ENCODE results near the gene CREBRF.
"Not testable (repeated sequence)": the region's sequence is repeated elsewhere in the genome, so short reads cannot be mapped to it uniquely, and the experiment has no call there.

CREBRF gene

DNA sequence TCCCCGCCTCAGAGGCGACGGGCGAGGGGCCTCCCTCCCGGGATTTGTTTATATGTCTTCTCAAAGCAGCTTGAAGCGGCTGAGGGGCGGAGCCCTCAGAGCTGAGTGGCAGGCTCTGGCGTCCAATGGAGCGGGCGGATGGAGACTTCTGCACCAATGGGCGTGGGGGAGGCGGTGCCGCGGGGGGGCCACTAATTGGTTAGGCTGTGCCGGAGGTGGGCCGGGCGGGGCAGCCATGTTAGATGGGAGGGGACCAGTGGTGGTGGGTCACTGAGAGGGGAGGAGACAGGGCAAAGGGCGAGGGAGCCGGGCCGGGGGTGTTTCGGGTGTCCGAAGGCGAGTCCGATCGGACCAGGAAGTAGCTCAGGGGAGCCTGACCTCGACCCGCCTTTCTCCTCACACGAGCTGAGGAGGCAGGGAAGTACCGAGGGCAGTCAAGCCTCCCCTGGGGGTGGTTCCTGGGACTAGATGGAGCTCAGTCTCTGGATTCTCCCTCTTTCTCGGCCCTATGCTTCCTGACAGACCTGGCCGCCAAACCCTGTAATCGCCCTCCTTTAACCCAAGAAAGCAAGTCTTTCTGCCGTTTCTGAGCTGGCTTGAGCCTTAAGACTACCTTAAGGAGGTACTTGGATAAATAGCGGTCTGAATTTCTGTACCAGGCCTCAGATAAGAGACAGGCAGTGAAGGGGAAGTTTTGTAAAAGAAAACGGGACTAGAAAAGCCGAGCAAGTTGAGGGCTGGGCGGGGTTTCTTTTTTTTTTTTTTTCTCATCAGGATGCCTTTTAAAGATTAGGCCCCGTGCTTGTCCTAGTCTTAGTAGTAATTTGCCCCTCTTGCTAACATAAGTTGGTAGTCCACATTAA is 1.1 kb downstream of the CREBRF start:
- no peaks in the 10 kb centered on the region for H3K36me3 ChIP-seq (ENCODE audit: insufficient read depth, insufficient read length, low read length)
- H3K27me3 ChIP-seq (ENCODE audit: insufficient read depth, insufficient read length), result peaks cover 20% of the 10 kb centered on the region
- peak; percentile 92 for DNase-seq (ENCODE audit: low read depth, low spot score)
- peak overlapping the region; percentile 75 for H3K4me3 ChIP-seq (ENCODE audit: insufficient read length, low read depth)
- no peaks in the 10 kb centered on the region for H3K4me1 ChIP-seq (ENCODE audit: insufficient read depth, insufficient read length)
- peak overlapping the region; percentile 88 for H3K9ac ChIP-seq (ENCODE audit: insufficient read length, low read depth)
- TF ChIP-seq ZNF274 (IDR thresholded peaks at IDR 0.05; ENCODE audit: low read depth, low read length) (no peak), SUZ12 (IDR thresholded peaks at IDR 0.05; ENCODE audit: extremely low read depth, insufficient read depth, insufficient read length) (no peak)
- H3K9me3 ChIP-seq (ENCODE audit: insufficient read depth, low read length), result no peaks in the 10 kb centered on the region

DNA sequence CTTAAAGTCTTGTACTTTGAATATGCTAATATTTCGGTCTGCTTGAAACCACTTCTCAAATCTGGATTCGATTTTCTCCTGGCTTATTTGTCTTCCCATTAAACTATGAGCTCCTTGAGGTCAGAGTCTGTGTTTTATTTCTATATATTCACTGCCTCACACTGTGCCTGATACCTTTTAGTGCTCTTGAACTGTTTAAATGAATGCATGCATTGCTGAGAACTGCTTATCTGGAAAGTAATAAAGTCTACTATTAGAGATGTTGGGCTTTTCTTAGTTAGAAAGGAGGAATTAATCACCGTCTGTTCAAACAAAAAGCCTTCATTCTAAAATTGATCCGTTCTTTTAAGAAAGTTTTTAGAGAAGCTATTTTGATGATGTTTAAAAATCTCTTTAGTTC is 6.0 kb downstream of the CREBRF start:
- H3K4me3 ChIP-seq (ENCODE audit: insufficient read length, low read depth), result no peak overlapping the region
- no peaks in the 10 kb centered on the region for H3K4me1 ChIP-seq (ENCODE audit: insufficient read depth, insufficient read length)
- TF ChIP-seq YY1 (IDR thresholded peaks at IDR 0.05; ENCODE audit: insufficient read depth, insufficient read length), result no peak
- TF ChIP-seq SUZ12 (IDR thresholded peaks at IDR 0.05; ENCODE audit: extremely low read depth, insufficient read depth, insufficient read length), result no peak
- no peak for TF ChIP-seq ZNF274 (IDR thresholded peaks at IDR 0.05; ENCODE audit: low read depth, low read length)
- no peaks in the 10 kb centered on the region for H3K36me3 ChIP-seq (ENCODE audit: insufficient read depth, insufficient read length, low read length)
- no peaks in the 10 kb centered on the region for H3K9me3 ChIP-seq (ENCODE audit: insufficient read depth, low read length)
- no peaks in the 10 kb centered on the region for H3K27me3 ChIP-seq (ENCODE audit: insufficient read depth, insufficient read length)
- H3K9ac ChIP-seq (ENCODE audit: insufficient read length, low read depth), result no peak overlapping the region
- no peak for DNase-seq (ENCODE audit: low read depth, low spot score)

DNA sequence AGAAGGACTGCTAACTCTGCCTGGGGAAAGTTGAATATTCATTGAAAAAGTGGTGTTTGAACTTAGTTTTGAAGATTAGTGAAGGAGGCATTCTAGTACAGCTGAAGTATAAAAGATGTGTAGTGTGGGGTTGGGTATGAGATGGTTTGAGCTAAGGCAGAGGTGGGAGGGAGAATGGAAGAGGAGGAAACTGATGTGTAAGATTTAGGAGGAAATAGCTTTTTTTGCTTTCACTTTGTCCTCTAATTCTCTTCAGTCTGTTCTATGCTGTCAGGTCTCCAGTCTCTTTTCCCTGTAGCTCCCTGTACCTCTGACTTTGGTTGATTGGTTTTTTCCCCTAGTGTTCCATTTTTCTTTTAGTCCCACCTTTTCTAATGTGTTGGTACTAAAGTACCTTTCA is 9.0 kb downstream of the CREBRF start:
- no peak overlapping the region for H3K9ac ChIP-seq (ENCODE audit: insufficient read length, low read depth)
- no peaks in the 10 kb centered on the region for H3K27me3 ChIP-seq (ENCODE audit: insufficient read depth, insufficient read length)
- TF ChIP-seq SUZ12 (IDR thresholded peaks at IDR 0.05; ENCODE audit: extremely low read depth, insufficient read depth, insufficient read length) (no peak), YY1 (IDR thresholded peaks at IDR 0.05; ENCODE audit: insufficient read depth, insufficient read length) (no peak), ZNF274 (IDR thresholded peaks at IDR 0.05; ENCODE audit: low read depth, low read length) (no peak)
- H3K4me3 ChIP-seq (ENCODE audit: insufficient read length, low read depth), result no peak overlapping the region
- H3K9me3 ChIP-seq (ENCODE audit: insufficient read depth, low read length), result no peaks in the 10 kb centered on the region
- H3K36me3 ChIP-seq (ENCODE audit: insufficient read depth, insufficient read length, low read length), result no peaks in the 10 kb centered on the region
- no peaks in the 10 kb centered on the region for H3K4me1 ChIP-seq (ENCODE audit: insufficient read depth, insufficient read length)
- no peak for DNase-seq (ENCODE audit: low read depth, low spot score)

DNA sequence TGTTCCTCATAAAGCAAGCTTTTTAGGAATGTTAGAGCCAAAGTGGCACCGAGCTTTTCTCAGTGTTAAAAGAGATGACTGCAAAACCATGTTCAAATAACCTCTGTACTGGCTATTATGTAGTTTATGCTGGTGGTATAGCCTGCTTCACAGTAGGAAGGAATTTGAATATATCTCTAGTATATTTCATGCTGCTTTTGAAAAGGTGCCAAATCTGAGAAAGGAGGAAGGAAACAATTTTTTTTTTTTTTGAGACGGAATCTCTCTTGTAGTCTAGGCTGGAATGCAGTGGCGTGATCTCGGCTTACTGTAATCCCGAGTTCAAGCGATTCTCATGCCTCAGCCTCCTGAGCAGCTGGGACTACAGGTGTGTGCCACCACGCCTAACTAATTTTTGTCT is 13.5 kb downstream of the CREBRF start:
- TF ChIP-seq ZNF274 (IDR thresholded peaks at IDR 0.05; ENCODE audit: low read depth, low read length) (no peak), YY1 (IDR thresholded peaks at IDR 0.05; ENCODE audit: insufficient read depth, insufficient read length) (no peak), SUZ12 (IDR thresholded peaks at IDR 0.05; ENCODE audit: extremely low read depth, insufficient read depth, insufficient read length) (no peak)

DNA sequence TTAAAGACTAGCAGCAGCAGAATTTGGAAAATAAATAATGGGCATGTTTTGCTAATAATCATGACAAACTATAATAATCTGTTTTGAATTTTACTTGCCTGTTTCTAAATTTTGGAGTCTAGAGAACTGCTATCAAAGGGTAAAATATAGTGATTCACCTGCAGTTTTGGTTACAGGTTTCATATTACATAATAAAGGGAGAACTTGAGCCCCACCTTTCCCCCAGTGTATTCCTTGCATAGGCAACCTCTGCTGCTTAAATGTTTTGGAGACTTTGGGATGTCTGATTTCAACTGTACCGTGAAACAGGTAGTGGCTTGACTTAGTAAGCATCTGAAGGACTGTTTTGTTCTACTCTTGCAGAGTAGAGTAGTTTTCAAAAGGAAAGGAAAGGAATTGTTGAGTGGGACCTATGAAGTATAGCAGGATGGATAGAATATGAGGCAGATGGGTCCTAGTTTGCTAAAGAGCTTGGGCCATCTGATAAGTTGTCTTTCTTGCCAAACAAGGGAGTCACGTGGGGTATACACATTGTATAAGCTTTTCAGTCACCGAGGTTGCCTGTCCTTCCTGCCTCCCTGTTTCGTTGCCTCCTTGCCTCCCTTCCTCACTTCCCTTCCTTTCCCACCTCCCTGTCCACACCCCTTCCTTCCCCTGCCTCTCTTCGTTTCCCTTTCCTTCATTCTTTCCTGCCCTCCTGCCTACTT is 19.1 kb downstream of the CREBRF start:
- no peak for DNase-seq (ENCODE audit: low read depth, low spot score)
- H3K9me3 ChIP-seq (ENCODE audit: insufficient read depth, low read length), result no peaks in the 10 kb centered on the region
- H3K9ac ChIP-seq (ENCODE audit: insufficient read length, low read depth), result no peak overlapping the region
- H3K4me3 ChIP-seq (ENCODE audit: insufficient read length, low read depth), result no peak overlapping the region
- no peaks in the 10 kb centered on the region for H3K4me1 ChIP-seq (ENCODE audit: insufficient read depth, insufficient read length)
- TF ChIP-seq SUZ12 (IDR thresholded peaks at IDR 0.05; ENCODE audit: extremely low read depth, insufficient read depth, insufficient read length) (no peak), ZNF274 (IDR thresholded peaks at IDR 0.05; ENCODE audit: low read depth, low read length) (no peak), YY1 (IDR thresholded peaks at IDR 0.05; ENCODE audit: insufficient read depth, insufficient read length) (no peak)
- no peaks in the 10 kb centered on the region for H3K27me3 ChIP-seq (ENCODE audit: insufficient read depth, insufficient read length)
- H3K36me3 ChIP-seq (ENCODE audit: insufficient read depth, insufficient read length, low read length), result no peaks in the 10 kb centered on the region

More for the DNA sequence above, 13.5 kb downstream of the CREBRF start:
- DNase-seq (ENCODE audit: low read depth, low spot score), result no peak
- Histone ChIP-seq H3K4me1 (ENCODE audit: insufficient read depth, insufficient read length) (no peaks in the 10 kb centered on the region), H3K9me3 (ENCODE audit: insufficient read depth, low read length) (no peaks in the 10 kb centered on the region), H3K4me3 (ENCODE audit: insufficient read length, low read depth) (no peak overlapping the region), H3K27me3 (ENCODE audit: insufficient read depth, insufficient read length) (no peaks in the 10 kb centered on the region), H3K9ac (ENCODE audit: insufficient read length, low read depth) (no peak overlapping the region), H3K36me3 (ENCODE audit: insufficient read depth, insufficient read length, low read length) (no peaks in the 10 kb centered on the region)

DNA sequence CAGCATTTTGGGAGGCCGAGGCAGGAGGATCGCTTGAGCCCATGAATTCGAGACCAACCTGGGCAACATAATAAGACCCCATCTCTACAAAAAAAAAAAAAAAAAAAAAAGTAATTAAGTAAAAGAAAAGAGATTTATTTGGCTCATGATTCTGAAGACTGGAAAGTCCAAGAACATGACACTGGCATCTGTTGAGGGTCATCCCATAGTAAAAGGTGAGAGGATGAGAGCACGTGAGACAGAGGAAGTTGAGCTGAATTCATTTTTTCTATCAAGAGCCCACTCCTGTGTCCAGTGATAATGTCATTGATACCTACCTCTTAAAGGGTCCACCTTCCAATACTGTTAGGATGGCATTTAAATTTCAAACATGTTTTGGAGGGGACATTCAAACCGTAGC is 19.8 kb downstream of the CREBRF start:
- H3K9me3 ChIP-seq (ENCODE audit: insufficient read depth, low read length), result no peaks in the 10 kb centered on the region
- no peak overlapping the region for H3K4me3 ChIP-seq (ENCODE audit: insufficient read length, low read depth)
- H3K36me3 ChIP-seq (ENCODE audit: insufficient read depth, insufficient read length, low read length), result no peaks in the 10 kb centered on the region
- no peaks in the 10 kb centered on the region for H3K4me1 ChIP-seq (ENCODE audit: insufficient read depth, insufficient read length)
- TF ChIP-seq YY1 (IDR thresholded peaks at IDR 0.05; ENCODE audit: insufficient read depth, insufficient read length) (no peak), ZNF274 (IDR thresholded peaks at IDR 0.05; ENCODE audit: low read depth, low read length) (no peak), SUZ12 (IDR thresholded peaks at IDR 0.05; ENCODE audit: extremely low read depth, insufficient read depth, insufficient read length) (no peak)
- H3K27me3 ChIP-seq (ENCODE audit: insufficient read depth, insufficient read length), result no peaks in the 10 kb centered on the region
- no peak for DNase-seq (ENCODE audit: low read depth, low spot score)
- no peak overlapping the region for H3K9ac ChIP-seq (ENCODE audit: insufficient read length, low read depth)

DNA sequence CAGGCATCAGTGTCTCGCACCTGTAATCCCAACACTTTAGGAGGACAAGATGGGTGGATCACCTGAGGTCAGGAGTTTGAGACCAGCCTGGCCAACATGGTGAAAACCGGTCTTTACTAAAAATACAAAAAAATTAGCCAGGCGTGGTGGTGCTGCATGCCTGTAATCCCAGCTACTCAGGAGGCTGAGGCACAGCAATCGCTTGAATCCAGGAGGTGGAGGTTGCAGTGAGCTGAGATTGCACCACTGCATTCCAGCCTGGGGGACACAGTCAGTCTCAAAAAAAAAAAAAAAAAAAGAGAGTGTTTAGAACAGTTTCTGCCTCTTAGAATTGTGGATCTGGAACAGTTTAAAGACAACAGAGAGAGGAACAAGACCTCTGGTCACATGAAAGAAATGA is 20.3 kb downstream of the CREBRF start:
- DNase-seq (ENCODE audit: low read depth, low spot score); H3K27me3 ChIP-seq (ENCODE audit: insufficient read depth, insufficient read length); H3K36me3 ChIP-seq (ENCODE audit: insufficient read depth, insufficient read length, low read length); H3K9me3 ChIP-seq (ENCODE audit: insufficient read depth, low read length); H3K9ac ChIP-seq (ENCODE audit: insufficient read length, low read depth); H3K4me1 ChIP-seq (ENCODE audit: insufficient read depth, insufficient read length); H3K4me3 ChIP-seq (ENCODE audit: insufficient read length, low read depth): not testable (repeated sequence)
